Activated CD8-positive, alpha-beta memory T cell treated with anti-CD3 and anti-CD28 coated beads for 4 hours (primary cell): Measurements from ENCODE around the gene TMEM88.
"Not testable (repeated sequence)": the region's sequence is repeated elsewhere in the genome, so short reads cannot be mapped to it uniquely, and the experiment has no call there.

Source experiments
- DNase-seq, 2 donors: peaks; one replicate each; pipeline ENCODE4 v3.0.0-alpha.2; 2020; ENCODE audit warnings: low read depth in 2 of 2

TMEM88 gene

DNA sequence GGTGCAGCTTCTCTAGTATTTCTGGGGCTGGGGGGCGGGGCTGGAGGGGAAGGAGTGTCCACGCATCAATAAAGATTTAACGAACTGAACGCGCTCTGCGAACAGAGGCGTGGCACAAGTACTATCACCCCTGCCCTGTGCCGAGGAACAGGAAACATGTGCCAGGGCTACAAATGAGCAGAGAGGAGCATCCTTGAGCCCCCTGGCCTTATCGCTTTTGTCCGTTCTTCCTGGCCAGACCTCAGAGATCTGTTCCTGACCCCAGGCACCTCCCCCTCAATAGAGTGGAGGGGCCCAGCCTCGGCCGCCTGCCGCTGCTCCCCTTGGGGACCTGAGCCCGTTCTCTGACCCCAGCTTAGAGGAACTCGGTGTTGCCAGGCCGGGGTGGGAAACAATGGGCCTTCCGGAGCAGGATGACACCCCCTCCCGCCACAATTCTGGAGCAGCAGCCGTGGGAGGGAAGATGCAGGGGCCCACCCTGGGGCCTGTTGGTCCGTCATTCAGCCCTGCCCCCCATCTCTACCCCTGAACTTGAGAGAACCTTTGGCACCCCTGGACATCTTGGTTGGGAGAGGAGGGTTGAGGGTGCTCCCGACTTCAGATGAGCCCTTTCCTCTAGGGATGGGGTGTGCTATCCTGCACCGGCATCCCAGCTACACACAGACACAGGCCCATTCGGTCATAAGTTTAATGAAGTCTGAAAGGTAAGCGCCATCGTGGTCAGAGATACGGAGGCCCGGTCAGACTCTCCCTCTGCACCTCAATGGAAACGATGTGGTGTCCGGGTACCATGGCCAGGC lies 1.3 kb downstream of the TMEM88 start:
- no peak for DNase-seq

DNA sequence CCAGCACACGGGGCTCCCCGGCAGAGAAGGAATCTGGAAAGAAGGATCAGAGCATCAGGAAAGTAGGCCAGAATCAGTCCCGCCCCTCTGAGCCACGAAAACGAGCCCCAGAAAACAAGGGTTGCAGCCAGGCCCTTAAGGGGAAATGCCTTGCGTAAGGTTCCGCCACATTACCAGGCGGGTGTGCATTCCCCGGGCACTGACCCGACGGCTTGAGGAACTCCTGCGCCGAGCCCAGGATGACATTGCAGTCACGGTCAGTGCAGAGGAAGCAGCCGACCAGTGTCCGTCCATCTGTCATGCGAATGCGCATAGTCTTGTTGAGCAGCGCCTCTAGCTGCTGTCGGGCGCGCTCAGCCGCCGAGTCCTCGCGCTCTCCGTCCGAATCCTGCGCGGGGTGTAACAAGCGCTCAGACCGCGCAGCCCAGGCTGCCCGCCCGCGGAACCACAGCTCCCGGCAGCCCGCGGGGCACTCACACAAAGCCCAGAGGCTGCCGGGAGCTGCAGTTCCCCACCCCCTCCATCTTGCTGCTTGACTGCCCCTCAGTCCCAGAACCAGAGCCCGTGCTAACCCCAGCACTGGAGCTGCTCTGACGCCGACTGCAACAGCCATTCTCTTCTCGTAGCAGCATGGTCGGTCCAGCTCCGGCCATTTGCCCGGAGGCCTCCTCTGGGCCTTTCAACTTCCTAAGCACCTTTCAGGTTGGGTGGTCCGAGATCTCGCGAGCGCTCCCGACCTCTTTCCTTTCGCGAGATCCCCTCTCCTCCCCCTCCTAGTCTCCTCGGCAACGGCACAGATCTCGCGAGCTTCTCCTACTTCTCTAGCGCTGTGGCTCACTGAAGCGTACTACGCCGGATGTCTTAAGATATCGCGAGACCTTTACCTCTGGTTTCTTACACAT lies 2.2 kb downstream of the TMEM88 start, which contains the start of gene NAA38:
Gene NAA38 (minus strand): TSS at position 749 of the 902 bp plus-strand sequence. CDS start 96 bp downstream, at position 653.
- peak; percentile 87 to 93 for DNase-seq

DNA sequence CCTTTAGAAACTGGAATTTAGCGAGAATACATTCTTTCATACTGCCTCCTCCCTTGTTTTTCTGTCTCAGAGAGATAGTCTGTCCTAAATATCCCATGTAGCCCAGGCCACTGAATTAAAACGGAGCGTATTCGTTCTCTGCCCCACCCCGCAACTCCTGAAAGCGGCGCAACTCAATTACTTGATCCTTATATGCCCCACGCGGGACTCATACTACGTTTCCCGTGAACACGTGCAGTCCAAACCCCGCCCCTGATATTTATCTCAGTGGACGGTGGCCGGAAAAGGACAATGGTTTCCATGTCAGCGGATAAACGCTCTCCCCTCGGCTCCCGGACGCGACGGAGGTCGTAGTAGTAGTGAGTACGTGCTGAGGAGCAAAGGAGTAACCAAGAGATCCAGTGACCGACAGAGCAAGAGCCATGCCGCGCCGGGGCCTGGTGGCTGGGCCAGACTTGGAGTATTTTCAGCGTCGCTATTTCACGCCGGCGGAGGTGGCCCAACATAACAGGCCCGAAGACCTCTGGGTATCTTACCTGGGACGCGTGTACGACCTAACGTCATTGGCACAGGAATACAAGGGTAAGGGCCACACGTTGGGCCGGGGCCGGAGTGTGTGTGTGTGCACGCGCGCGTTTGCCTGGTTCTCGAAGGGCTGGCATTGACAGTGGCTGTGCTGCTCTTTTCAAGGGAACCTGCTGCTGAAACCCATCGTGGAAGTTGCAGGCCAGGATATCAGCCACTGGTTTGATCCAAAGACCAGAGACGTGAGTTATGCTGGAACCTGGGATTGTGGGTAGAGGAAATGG lies 3.1 kb downstream of the TMEM88 start, which contains the start of gene CYB5D1:
Gene CYB5D1 (plus strand): TSS at position 291 of the 809 bp plus-strand sequence. CDS start 132 bp downstream, at position 423.
- DNase-seq: peak; percentile 77 to 79

GRCh38 chr17:7858522-7858810 lies 3.6 kb downstream of the TMEM88 start:
- DNase-seq: no peak

GRCh38 chr17:7859028-7859427 lies 4.2 kb downstream of the TMEM88 start:
- no peak for DNase-seq

GRCh38 chr17:7862692-7863437 lies 8.0 kb downstream of the TMEM88 start:
- no peak for DNase-seq

DNA sequence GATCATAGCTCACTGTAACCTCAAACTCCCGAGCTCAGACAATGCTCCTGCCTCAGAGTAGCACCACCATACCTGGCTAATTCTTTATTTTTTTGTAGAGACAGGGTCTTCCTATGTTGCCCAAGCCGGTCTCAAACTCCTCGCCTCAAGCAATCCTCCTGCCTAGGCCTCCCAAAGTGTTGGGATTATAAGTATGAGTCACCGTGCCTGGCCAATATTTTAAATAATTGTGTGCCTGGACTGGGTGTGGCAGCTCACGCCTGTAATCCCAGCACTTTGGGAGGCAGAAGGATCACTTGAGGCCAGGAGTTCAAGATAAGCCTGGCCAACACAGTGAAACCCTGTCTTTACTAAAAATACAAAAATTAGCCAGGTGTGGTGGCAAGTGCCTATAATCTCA lies 9.5 kb downstream of the TMEM88 start:
- DNase-seq: not testable (repeated sequence)

DNA sequence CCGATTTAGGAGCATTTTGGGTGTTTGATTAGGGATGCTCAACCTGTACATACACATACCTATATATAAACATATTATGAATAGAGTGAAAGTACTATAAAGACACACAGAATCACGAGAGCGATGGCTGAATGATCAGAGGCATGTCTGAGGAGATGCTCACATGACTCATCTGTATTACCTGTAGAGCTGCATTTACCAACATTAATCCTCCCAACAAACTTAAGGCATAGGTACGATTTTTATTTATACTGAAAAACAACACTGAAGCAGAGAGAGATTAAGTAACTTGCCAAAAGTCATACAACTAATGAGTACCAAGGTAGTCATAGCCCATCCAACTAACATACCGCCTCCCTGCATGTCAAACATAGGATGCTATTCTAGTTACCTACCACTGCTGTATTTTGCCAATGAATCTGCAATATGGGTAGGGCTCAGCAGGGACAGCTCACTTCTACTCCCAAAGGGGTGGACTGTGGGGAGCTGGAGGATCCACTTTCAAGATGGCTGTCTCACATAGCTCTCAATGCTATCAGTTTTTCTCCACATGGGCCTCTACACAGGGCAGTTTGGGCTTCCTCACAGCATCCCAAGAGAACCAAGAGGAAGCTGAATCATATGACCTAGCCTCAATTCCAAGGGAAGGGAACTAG lies 10.3 kb downstream of the TMEM88 start:
- no peak for DNase-seq

DNA sequence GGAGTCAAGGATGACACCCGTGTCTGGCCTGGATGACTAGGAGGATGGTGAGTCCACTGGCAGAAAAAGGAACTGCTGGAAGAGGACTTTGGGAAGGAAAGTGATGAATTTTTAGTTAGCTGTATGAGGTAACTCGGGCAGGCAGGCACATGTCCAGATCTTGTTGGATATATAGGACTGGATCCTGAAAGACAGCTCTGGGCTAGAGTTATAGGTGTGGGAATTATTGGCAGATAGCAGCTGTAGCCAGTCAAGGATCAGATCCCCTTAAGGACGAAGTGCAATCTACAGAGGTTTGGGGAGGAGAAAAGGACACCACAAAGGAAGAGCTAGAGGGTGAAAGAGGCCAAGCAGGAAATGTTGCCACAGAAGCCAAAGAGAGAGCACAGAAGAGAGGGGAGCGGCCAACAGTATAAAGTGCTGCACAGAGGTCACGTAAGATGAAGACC lies 13.0 kb downstream of the TMEM88 start:
- DNase-seq: no peak

- no peak for DNase-seq
These were observed 18.2 kb downstream of the TMEM88 start for GRCh38 chr17:7873051-7873450.

DNA sequence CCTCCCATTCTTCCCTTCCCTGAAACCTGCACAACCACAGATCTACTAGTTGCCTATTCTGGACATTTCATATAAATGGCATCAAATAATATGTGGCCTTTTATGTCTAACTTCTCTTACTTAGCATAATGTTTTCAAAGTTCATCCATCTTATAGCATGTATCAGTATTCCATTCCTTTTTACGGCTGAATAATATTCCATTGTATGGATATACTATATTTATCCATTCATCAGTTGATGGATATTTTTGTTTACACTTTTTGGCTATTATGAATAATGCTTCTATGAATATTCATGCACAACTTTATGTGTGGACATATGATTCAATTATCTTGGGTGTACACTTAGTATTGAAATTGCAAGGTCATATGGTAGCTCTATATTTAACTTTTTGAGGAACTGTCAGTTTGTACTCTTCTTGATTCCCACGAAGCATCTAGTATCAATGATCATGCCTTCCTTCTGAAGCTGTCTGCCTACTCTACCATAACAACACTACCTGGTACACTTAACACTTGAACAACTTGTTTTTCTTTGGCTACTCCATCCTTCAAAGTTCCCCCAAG lies 21.0 kb downstream of the TMEM88 start:
- no peak for DNase-seq

DNA sequence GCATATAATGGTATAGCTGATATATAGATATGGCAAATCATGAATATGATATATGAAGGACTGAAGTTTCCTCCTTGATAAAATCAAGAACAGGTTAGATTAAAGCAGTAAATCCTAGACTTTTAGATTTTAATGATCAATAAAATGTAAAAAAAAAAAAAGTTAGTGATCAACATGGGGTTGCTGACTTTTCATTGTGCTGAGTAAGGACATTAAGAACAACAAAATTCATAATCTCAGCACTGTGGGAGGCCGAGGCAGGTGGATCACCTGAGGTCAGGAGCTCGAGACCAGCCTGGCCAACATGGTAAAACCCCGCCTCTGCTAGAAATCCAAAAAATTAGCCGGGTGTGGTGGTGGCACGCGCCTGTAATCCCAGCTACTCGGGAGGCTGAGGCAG lies 23.4 kb downstream of the TMEM88 start:
- DNase-seq: no peak

- DNase-seq: no peak
These were observed 25.4 kb downstream of the TMEM88 start for GRCh38 chr17:7880076-7880868.

GRCh38 chr17:7881276-7882054 lies 26.6 kb downstream of the TMEM88 start:
- DNase-seq: no peak

DNA sequence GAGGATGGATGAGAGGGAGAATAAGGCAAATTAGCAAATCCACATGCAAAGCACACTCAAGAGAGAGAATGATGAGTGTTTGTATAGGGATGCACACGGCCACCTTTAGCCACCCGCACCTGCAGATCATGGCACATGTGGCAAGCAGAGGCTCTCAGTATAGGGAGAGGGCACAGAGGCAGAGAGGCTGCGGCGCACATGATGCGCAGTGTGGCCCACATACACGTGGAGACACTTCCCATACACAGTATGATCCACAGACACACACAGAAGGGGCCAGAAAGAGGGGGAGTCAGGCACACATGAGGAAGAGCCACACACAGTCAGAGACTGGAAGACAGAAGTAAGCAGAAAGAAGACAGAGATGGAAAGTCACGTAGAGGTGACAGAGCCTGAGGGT lies 27.2 kb downstream of the TMEM88 start:
- DNase-seq: no peak

DNA sequence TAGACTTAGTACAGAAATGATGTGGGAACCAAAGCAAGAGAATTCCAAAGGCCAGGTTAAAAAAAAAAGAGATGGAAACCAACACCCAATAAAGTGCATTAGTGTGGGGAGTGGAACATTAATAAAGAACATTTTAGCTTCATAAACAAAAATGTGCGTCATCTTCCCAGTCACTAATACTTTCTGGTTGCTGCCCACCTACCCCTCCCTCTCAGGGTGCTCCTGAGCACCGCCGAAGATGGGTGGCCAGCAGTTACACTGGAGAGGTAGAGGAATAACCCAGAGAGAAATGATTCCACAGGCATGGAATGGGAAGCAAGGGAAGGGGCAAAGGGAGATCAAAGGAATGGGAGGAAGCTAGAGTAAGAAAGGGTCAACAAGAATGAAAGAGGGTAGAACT lies 27.8 kb downstream of the TMEM88 start:
- no peak for DNase-seq

DNA sequence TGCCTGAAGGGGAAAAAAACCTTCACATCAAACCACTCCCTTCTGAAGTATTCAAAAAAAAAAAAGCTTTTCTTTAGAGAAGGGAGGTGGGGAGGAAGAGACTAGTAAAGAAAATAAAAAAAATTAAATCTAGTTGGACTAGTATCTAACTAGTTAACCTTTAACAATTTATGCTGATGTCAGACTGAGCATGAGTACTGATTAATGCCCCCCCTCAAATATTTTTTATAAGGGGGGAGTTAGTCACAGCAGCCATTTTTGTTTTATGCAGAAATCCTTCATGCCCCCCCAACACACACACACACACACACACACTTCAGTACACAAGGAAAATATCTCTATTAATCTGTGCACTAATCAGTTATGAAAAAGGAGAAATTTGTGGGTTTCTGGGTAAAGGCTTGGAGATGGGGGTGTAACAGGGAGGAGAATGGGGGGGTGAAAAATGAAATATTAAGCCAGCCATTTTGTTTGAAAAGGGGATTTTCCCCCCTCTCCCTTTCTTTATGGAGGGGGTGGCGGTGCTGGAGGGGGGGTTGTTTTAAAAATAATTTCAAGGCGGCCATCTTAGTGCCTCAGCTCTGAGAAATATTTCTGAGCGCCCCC lies 29.0 kb downstream of the TMEM88 start:
- DNase-seq: no peak
